ENCODE data around the gene CBL. TPM values are rescaled to one million over a fixed set of nuclear protein-coding genes. Genes with fewer than 3 reads are reported as not detected.
A peak's percentile ranks its signal among the peaks of the same experiment; 100 is the strongest.

Gene CBL
- total RNA-seq, 1 donor from 2014 or later, result 22.5 TPM

DNA sequence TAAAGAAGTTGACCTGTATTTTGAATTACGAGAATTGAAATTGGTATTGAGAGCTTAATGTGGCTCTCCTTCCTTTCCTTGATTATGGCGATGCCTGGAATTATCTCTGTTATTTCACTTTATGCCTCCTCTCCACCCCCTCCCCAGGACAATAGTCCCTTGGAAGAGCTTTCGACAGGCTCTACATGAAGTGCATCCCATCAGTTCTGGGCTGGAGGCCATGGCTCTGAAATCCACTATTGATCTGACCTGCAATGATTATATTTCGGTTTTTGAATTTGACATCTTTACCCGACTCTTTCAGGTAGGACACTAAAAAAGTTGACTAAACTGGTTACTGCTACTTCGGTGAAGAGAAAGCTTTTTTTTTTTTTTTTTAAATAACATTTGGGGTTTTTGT is 67.6 kb downstream of the CBL start:
- H3K4me3 ChIP-seq (ENCODE audit: low read depth, low read length), result no peak overlapping the region
- H3K27me3 ChIP-seq (ENCODE audit: control insufficient read depth, insufficient read depth, low read length), result no peaks in the 10 kb centered on the region
- no peak for DNase-seq (ENCODE audit: low read depth)
- TF ChIP-seq, protein P1, sequence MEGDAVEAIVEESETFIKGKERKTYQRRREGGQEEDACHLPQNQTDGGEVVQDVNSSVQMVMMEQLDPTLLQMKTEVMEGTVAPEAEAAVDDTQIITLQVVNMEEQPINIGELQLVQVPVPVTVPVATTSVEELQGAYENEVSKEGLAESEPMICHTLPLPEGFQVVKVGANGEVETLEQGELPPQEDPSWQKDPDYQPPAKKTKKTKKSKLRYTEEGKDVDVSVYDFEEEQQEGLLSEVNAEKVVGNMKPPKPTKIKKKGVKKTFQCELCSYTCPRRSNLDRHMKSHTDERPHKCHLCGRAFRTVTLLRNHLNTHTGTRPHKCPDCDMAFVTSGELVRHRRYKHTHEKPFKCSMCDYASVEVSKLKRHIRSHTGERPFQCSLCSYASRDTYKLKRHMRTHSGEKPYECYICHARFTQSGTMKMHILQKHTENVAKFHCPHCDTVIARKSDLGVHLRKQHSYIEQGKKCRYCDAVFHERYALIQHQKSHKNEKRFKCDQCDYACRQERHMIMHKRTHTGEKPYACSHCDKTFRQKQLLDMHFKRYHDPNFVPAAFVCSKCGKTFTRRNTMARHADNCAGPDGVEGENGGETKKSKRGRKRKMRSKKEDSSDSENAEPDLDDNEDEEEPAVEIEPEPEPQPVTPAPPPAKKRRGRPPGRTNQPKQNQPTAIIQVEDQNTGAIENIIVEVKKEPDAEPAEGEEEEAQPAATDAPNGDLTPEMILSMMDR (IDR thresholded peaks at IDR 0.05; ENCODE audit: insufficient read depth, low read length, poor library complexity, severe bottlenecking), result no peak
- H3K36me3 ChIP-seq (ENCODE audit: control insufficient read depth, insufficient read depth, low read length), result no peaks in the 10 kb centered on the region

DNA sequence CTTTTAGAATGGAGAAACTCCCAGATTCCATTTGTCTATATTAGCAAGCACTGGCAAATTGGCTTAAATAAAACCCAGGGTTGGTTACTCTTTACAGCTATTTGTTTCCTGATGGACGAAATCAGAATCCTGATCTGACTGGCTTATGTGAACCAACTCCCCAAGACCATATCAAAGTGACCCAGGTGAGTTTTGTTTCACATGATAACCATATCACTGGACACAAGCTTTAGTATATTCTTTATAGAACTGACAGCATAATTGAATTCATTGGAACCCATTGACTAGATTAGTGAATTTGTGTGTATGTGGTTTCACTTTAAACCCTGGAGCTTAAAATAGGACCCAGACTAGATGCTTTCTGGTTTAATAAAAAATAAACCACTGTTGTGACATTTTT is 71.5 kb downstream of the CBL start:
- no peak for DNase-seq (ENCODE audit: low read depth)
- H3K4me3 ChIP-seq (ENCODE audit: low read depth, low read length), result no peak overlapping the region
- no peaks in the 10 kb centered on the region for H3K27me3 ChIP-seq (ENCODE audit: control insufficient read depth, insufficient read depth, low read length)
- H3K36me3 ChIP-seq (ENCODE audit: control insufficient read depth, insufficient read depth, low read length), result no peaks in the 10 kb centered on the region
- TF ChIP-seq, protein P1 (IDR thresholded peaks at IDR 0.05; ENCODE audit: insufficient read depth, low read length, poor library complexity, severe bottlenecking), result no peak

DNA sequence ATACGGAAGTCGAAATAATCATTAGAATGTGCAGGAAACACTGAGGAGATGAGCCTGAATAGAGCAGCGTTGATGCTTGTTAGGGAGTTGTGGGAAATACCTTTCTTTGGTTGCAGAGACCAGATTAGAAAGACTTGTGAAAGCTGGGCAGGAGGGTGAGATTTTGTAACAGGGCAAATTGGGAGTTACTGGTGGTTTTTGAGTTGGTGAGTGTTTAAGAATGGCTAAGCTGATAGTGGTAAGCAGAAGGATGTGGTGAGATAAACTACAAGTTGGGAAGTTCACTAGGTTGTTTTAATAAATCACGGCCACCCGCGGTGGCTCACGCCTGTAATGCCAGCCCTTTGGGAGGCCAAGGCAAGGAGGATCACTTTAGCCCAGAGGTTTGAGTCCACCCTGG is 76.4 kb downstream of the CBL start:
- TF ChIP-seq, protein P1 (IDR thresholded peaks at IDR 0.05; ENCODE audit: insufficient read depth, low read length, poor library complexity, severe bottlenecking), result no peak
- Histone ChIP-seq H3K27me3 (ENCODE audit: control insufficient read depth, insufficient read depth, low read length) (no peaks in the 10 kb centered on the region), H3K4me3 (ENCODE audit: low read depth, low read length) (no peak overlapping the region), H3K36me3 (ENCODE audit: control insufficient read depth, insufficient read depth, low read length) (no peaks in the 10 kb centered on the region)
- no peak for DNase-seq (ENCODE audit: low read depth)

DNA sequence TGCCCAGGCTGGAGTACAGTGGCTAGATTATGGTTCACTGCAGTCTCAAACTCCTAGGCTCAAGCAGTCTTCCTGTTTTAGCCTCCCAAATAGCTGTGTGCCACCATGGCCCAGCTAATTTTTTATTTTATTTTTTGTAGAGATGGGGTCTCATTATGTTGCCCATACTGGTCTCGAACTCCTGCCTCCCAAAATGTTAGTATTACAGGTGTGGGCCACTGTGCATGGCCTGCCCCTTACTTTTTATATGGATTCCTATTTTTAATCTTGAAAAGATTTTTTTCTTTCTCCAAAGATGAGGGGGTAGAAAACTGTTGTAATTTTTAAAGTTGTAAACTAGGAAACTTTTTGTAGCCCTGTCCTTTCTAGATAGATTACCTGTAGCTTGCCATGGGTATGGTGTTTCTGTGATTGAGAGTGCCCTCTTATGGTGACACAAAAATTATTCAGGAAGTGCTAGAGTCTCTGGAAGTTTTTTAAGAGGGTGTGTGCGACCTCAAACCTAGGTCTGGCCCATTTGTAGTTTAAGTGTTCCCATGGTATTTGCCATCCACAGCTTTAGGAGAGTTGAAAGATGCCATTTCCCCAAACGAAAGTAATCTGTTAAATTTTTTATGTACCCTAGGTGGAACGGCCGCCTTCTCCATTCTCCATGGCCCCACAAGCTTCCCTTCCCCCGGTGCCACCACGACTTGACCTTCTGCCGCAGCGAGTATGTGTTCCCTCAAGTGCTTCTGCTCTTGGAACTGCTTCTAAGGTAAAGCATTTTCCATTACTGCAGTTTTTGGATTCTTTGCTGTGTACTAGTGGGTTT is 78.4 kb downstream of the CBL start:
- DNase-seq (ENCODE audit: low read depth), result no peak
- TF ChIP-seq, protein P1 (IDR thresholded peaks at IDR 0.05; ENCODE audit: insufficient read depth, low read length, poor library complexity, severe bottlenecking), result peak; percentile 50
- Histone ChIP-seq H3K4me3 (ENCODE audit: low read depth, low read length) (no peak overlapping the region), H3K36me3 (ENCODE audit: control insufficient read depth, insufficient read depth, low read length) (no peaks in the 10 kb centered on the region), H3K27me3 (ENCODE audit: control insufficient read depth, insufficient read depth, low read length) (no peaks in the 10 kb centered on the region)

DNA sequence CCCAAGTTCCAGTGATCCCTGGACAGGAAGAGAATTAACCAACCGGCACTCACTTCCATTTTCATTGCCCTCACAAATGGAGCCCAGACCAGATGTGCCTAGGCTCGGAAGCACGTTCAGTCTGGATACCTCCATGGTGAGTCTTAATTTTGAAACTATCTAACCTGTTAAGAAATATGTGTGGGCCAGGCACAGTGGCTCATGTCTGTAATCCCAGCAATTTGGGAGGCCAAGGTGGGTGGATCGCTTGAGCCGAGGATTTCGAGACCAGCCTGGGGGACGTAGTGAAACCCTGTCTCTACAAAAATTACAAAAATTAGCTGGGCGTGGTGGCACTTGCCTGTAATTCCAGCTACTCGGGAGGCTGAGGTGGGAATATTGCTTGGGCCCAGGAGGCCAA is 79.3 kb downstream of the CBL start:
- DNase-seq (ENCODE audit: low read depth), result no peak
- Histone ChIP-seq H3K4me3 (ENCODE audit: low read depth, low read length) (no peak overlapping the region), H3K27me3 (ENCODE audit: control insufficient read depth, insufficient read depth, low read length) (no peaks in the 10 kb centered on the region), H3K36me3 (ENCODE audit: control insufficient read depth, insufficient read depth, low read length) (no peaks in the 10 kb centered on the region)
- TF ChIP-seq, protein P1 (IDR thresholded peaks at IDR 0.05; ENCODE audit: insufficient read depth, low read length, poor library complexity, severe bottlenecking), result no peak

DNA sequence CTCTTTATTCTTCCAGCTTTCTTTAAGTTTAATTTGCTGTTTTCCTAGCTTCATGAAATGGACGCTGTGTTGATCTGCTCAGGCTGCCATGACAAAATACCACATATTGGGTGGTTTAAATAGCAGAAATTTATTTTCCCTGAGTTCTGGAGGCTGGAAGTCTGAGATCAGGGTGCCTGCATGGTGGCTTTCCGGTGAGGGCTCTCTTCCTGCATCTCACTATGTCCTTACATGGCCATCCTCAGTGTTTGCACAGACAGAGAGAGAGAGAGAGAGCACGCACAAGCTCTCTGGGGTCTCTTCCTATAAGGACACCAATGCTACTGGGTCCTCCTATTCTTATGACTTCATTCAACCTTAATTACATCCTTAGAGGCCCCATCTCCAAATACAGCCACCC is 82.1 kb downstream of the CBL start:
- H3K36me3 ChIP-seq (ENCODE audit: control insufficient read depth, insufficient read depth, low read length), result no peaks in the 10 kb centered on the region
- TF ChIP-seq, protein P1 (IDR thresholded peaks at IDR 0.05; ENCODE audit: insufficient read depth, low read length, poor library complexity, severe bottlenecking), result no peak
- no peaks in the 10 kb centered on the region for H3K27me3 ChIP-seq (ENCODE audit: control insufficient read depth, insufficient read depth, low read length)
- H3K4me3 ChIP-seq (ENCODE audit: low read depth, low read length), result no peak overlapping the region
- DNase-seq (ENCODE audit: low read depth), result no peak
